Pancreas (tissue), 10 donors: Measurements from ENCODE around the gene PDCD10. TPM values are rescaled to one million over a fixed set of nuclear protein-coding genes. Genes with fewer than 3 reads are reported as not detected.

Experiments used
- ATAC-seq, 4 donors: fragments of 200-7000 bp; cut with Tn5 transposase; one replicate each; pipeline versions ENCODE4 v1.8.0 to v1.9.1; 2020; ENCODE audit warnings: mild to moderate bottlenecking in 4 of 4, moderate library complexity in 4 of 4
- DNase-seq, 6 donors: peaks; one replicate each; pipeline ENCODE4 v3.0.0-alpha.2; 2020
- FAIRE-seq: peaks from 2 replicates; lab custom pipeline; 2012; peaks lifted over from hg19 to GRCh38; lab: Jason Lieb, UNC
- H3K27ac ChIP-seq, 4 donors: fragments of 200-600 bp; sonication (generic); 1 replicate in 3 of 4; 2 replicates in 1 of 4; pipeline versions ENCODE4 v1.5.0 to v1.8.0; 2020
- H3K27me3 ChIP-seq, 4 donors: fragments of 200-600 bp; one replicate each; pipeline ENCODE4 v1.8.0; 2021
- H3K36me3 ChIP-seq, 3 donors: fragments of 200-600 bp; sonication (generic) in 1 of 3; one replicate each; pipeline versions ENCODE4 v1.5.0 to v1.8.0; 2020 to 2021
- H3K4me1 ChIP-seq, 3 donors: fragments of 200-600 bp; one replicate each; pipeline ENCODE4 v1.8.0; 2021
- H3K4me3 ChIP-seq, 4 donors: fragments of 200-600 bp; sonication (generic) in 2 of 4; one replicate each; pipeline versions ENCODE4 v1.5.0 to v1.8.0; 2020 to 2021
- H3K9me3 ChIP-seq, 4 donors: fragments of 200-600 bp; one replicate each; pipeline ENCODE4 v1.8.0; 2021
- WGBS, 2 donors: extraction: QIAGEN DNeasy Blood & Tissue Kit; methylation state at CpG; one replicate each; pipeline ENCODE4 v1.1.7; 2013; 5-methylcytosine and 5-hydroxymethylcytosine counted together
- intact Hi-C, 3 donors: fragments of 100-400 bp; cut with DNase I; formaldehyde crosslinking; loops; one replicate each; pipeline versions ENCODE4 v1.11.1 to v1.14.2; 2022
- polyA plus RNA-seq, 2 donors: library from polyadenylated mRNA; stranded (reverse); fragments of 200-250 nt; gene quantifications; one replicate each; pipeline ENCODE4 v1.2.3, GENCODE V29; 2013
- total RNA-seq, 6 donors: library from RNA; stranded (reverse); fragmentation: NEBNext Ultra II Directional in 4 of 6; extraction: Animal tissue kit (Norgen Biotek cat#: 25700) in 4 of 6; gene quantifications; one replicate each; pipeline versions ENCODE4 v1.2.1 to v1.2.4, GENCODE V29; 2021 to 2023
- TF ChIP-seq, protein P1 (sequence below), 4 donors: fragments of 200-600 bp; sonication (generic) in 3 of 4; IDR thresholded peaks; one replicate each; pipeline versions ENCODE4 v1.5.0 to v1.8.0; 2021; ENCODE audit warnings: antibody characterized with exemption in 4 of 4
- donor health status: healthy with polysubstance abuse.
- donor health status: DM: no; HTN: no; CAD: no; lungs with moderate emphysema.
- donor health status: DM: no; HTN: no; CAD: no.
- donor health status: control.
- donor health status: control.
- donor health status: Bipolar disorder and iron deficiency.
- donor health status: DM: yes; HTN: yes; CAD: no.
- donor health status: DM: no; HTN: no; CAD: no.
- donor health status: DM: no; HTN: no; CAD: no.
- donor health status: DM: yes; HTN: yes; CAD: no.

Gene PDCD10
- total and polyA plus RNA-seq, 8 donors = 10.8 to 24.5 (median 15.6) TPM

DNA sequence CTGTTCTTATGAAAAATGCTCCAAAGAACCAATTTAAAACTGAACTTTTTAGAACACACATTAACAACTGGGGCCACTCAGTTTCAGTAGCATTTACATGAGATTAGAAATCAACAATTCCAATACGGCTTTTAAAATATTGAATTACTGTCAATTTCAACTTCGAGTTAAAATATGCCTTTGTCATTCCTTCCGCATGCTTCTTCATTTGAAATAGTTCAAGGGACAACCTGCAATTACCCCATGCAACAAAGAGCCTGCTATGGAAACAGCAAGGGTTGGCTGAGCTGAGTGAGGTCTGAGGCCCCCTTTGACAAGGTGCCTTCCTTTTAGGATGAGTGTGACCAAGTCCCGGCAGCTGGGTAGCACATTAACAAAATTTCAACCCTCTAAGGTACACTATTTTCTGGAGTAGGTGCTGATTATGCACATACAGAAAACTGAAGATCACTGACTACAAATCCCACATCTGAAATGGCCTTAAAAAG is 11.6 kb downstream of the PDCD10 start:
- Histone ChIP-seq H3K36me3 (peaks cover 0 to 11% (median 0%) of the 10 kb centered on the region in 3 donors), H3K4me3 (no peak overlapping the region), H3K9me3 (no peaks in the 10 kb centered on the region), H3K4me1 (peaks cover 0 to 4% (median 0%) of the 10 kb centered on the region in 3 donors), H3K27me3 (no peaks in the 10 kb centered on the region), H3K27ac (no peak overlapping the region)
- no peak for ATAC-seq
- TF ChIP-seq, protein P1, sequence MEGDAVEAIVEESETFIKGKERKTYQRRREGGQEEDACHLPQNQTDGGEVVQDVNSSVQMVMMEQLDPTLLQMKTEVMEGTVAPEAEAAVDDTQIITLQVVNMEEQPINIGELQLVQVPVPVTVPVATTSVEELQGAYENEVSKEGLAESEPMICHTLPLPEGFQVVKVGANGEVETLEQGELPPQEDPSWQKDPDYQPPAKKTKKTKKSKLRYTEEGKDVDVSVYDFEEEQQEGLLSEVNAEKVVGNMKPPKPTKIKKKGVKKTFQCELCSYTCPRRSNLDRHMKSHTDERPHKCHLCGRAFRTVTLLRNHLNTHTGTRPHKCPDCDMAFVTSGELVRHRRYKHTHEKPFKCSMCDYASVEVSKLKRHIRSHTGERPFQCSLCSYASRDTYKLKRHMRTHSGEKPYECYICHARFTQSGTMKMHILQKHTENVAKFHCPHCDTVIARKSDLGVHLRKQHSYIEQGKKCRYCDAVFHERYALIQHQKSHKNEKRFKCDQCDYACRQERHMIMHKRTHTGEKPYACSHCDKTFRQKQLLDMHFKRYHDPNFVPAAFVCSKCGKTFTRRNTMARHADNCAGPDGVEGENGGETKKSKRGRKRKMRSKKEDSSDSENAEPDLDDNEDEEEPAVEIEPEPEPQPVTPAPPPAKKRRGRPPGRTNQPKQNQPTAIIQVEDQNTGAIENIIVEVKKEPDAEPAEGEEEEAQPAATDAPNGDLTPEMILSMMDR (IDR thresholded peaks at IDR 0.05) = no peak
- no peak for FAIRE-seq
- intact Hi-C loops = no loop called here
- WGBS, 2 donors = 63 to 70% methylated on average over 4 of the region's 4 CpGs
- DNase-seq = no peak

DNA sequence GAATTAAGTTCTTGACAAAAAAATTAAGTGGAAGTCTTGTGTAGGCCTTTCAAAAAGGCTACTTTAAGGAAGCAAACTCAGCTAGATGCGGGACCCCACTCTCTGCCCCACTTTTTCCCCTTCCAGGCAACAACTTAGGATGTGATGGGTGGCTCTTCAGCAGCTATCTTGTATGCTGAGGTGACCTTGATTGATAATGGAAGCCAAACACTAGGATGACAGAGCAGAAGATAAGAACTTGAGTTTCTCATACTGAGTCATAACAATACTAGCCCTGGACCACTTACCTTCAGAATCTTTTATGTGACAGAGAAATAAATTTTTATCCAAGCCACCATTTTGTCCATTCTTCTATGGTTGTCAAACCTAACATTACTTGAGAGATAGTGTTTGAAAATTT is 16.1 kb downstream of the PDCD10 start:
- FAIRE-seq (no peak), ATAC-seq (no peak), DNase-seq (no peak)
- Histone ChIP-seq H3K27me3 (no peaks in the 10 kb centered on the region), H3K36me3 (peaks cover 0 to 11% (median 0%) of the 10 kb centered on the region in 3 donors), H3K9me3 (no peaks in the 10 kb centered on the region), H3K4me3 (no peak overlapping the region), H3K27ac (no peak overlapping the region), H3K4me1 (peaks cover 0 to 10% (median 0%) of the 10 kb centered on the region in 3 donors)
- intact Hi-C loops = no loop called here
- TF ChIP-seq, protein P1 (IDR thresholded peaks at IDR 0.05) = no peak
- 100% methylated on average over 1 of the region's 1 CpG for WGBS, 2 donors

DNA sequence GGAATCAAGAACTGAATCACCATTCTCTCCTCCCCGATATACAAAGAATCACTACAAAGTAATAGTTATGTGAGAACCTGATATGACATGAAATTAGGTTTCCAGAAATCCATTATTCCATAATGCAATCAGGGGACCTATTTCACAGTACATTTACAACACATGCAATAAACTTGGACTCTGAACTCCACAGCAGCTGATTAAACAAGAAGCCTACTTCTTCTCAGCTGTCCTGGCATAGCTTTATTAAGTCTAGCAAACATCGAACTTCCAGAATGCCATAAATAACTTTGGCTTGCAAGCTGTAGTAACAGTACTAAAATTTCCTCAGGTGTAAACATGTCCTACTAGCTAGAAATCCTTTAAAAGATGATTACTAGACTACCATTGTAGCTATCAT is 17.8 kb downstream of the PDCD10 start:
- WGBS, 2 donors = 15 to 34% methylated on average over 2 of the region's 2 CpGs
- peaks cover 0 to 11% (median 0%) of the 10 kb centered on the region in 3 donors for H3K36me3 ChIP-seq
- no peak overlapping the region for H3K27ac ChIP-seq
- TF ChIP-seq, protein P1 (IDR thresholded peaks at IDR 0.05) = no peak
- intact Hi-C loops = no loop called here
- H3K27me3 ChIP-seq = no peaks in the 10 kb centered on the region
- FAIRE-seq = no peak
- no peaks in the 10 kb centered on the region for H3K9me3 ChIP-seq
- H3K4me1 ChIP-seq = peaks cover 0 to 10% (median 0%) of the 10 kb centered on the region in 3 donors
- peak; percentile 84 to 98 (median 92) for ATAC-seq
- H3K4me3 ChIP-seq = no peak overlapping the region
- DNase-seq = peak in 2 of 6 donors; percentile 21 to 34

DNA sequence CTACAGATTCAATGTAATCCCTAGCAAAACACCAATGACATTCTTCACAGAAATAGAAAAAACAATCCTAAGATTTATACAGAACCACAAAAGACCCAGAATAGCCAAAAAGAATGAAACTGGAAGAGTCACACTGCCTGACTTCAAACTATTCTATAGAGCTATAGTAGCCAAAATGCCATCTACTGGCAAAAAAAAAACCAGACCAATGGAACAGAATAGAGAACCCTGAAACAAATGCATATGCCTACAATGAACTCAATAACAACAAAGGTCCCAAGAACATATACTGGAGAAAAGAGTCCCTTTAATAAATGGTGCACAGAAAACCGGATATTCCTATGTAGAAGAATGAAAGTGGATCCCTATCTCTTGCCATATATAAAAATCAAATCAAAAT is 19.8 kb downstream of the PDCD10 start:
- WGBS, 2 donors = 100% methylated on average over 1 of the region's 1 CpG
- FAIRE-seq = no peak
- TF ChIP-seq, protein P1 (IDR thresholded peaks at IDR 0.05) = no peak
- Histone ChIP-seq H3K27ac (no peak overlapping the region), H3K9me3 (no peaks in the 10 kb centered on the region), H3K27me3 (no peaks in the 10 kb centered on the region), H3K4me3 (no peak overlapping the region), H3K36me3 (peaks cover 0 to 12% (median 0%) of the 10 kb centered on the region in 3 donors), H3K4me1 (peaks cover 0 to 10% (median 0%) of the 10 kb centered on the region in 3 donors)
- ATAC-seq = no peak
- no peak for DNase-seq
- intact Hi-C loops = no loop called here

DNA sequence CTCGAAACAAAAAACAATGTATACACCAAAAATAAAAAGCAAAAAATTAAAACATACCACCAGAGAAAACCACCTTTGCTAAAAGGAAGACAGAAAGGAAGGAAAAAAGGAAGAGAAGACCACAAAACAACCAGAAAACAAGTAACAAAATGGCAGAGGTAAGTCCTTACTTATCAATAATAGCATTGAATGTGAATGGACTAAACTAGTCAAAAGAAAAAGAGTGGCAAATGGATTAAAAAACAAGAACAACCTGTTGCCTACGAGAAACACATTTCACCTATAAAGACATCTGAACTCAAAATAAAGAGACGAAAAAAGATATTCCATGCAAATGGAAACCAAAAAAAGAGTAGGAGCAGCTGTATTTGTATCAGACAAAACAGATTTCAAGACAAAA is 22.2 kb downstream of the PDCD10 start:
- Histone ChIP-seq H3K4me3 (no peak overlapping the region), H3K4me1 (peaks cover 0 to 10% (median 0%) of the 10 kb centered on the region in 3 donors), H3K36me3 (peaks cover 0 to 4% (median 0%) of the 10 kb centered on the region in 3 donors), H3K27me3 (no peaks in the 10 kb centered on the region), H3K9me3 (no peaks in the 10 kb centered on the region), H3K27ac (no peak overlapping the region)
- 88 to 96% methylated on average over 3 of the region's 3 CpGs for WGBS, 2 donors
- TF ChIP-seq, protein P1 (IDR thresholded peaks at IDR 0.05) = no peak
- ATAC-seq (no peak), FAIRE-seq (no peak), DNase-seq (no peak)
- intact Hi-C loops = no loop called here
